H1 (cell line): ENCODE results near the gene BIK. TPM values are rescaled to one million over a fixed set of nuclear protein-coding genes. Genes with fewer than 3 reads are reported as not detected.
A peak's percentile ranks its signal among the peaks of the same experiment; 100 is the strongest.

ENCODE experiments used
- CTCF ChIA-PET: fragments of 300-600 bp; sonication (Branson Sonifier 250); formaldehyde crosslinking; loops from one replicate; lab custom pipeline; 2021; ENCODE audit not compliant: partially characterized antibody; lab: Charles Lee
- POLR2A ChIA-PET: fragments of 300-600 bp; sonication (Branson Sonifier 250); formaldehyde crosslinking; loops from one replicate; lab custom pipeline; 2021; ENCODE audit warnings: inconsistent platforms; ENCODE audit not compliant: partially characterized antibody; lab: Charles Lee
- DNase-seq, 2 experiments: peaks; one replicate each; pipeline versions ENCODE4 v3.0.0 to v3.0.0-alpha.2; 2010 to 2022; ENCODE audit warnings: low spot score in 2 of 2, low read depth in 1 of 2, mixed read lengths in 1 of 2
- FAIRE-seq: peaks from 2 replicates; lab custom pipeline; 2011; peaks lifted over from hg19 to GRCh38; lab: Jason Lieb, UNC
- H2AFZ ChIP-seq: 2 replicates; pipeline ENCODE4 v1.8.1; 2012; ENCODE audit warnings: low read length, inconsistent platforms
- H2AK5ac ChIP-seq: 2 replicates; pipeline ENCODE4 v1.6.1; 2013; ENCODE audit warnings: low read depth, low read length
- H2BK120ac ChIP-seq: replicated peaks from 2 replicates; pipeline ENCODE3; 2013; ENCODE audit warnings: low read depth, low read length, inconsistent platforms
- H2BK12ac ChIP-seq: 2 replicates; pipeline ENCODE4 v1.6.1; 2013; ENCODE audit warnings: low read depth, low read length
- H2BK15ac ChIP-seq: 2 replicates; pipeline ENCODE4 v1.6.1; 2013; ENCODE audit warnings: low read length
- H2BK20ac ChIP-seq: 2 replicates; pipeline ENCODE4 v1.6.1; 2013; ENCODE audit warnings: low read length
- H2BK5ac ChIP-seq: 2 replicates; pipeline ENCODE4 v1.6.1; 2013; ENCODE audit warnings: low read depth, low read length
- H3K14ac ChIP-seq: 2 replicates; pipeline ENCODE4 v1.6.1; 2013; ENCODE audit warnings: inconsistent platforms; ENCODE audit not compliant: insufficient read length
- H3K18ac ChIP-seq: 2 replicates; pipeline ENCODE4 v1.6.1; 2013; ENCODE audit warnings: low read length; ENCODE audit errors: extremely low read depth
- H3K23ac ChIP-seq: 2 replicates; pipeline ENCODE4 v1.6.1; 2013; ENCODE audit warnings: inconsistent platforms; ENCODE audit not compliant: insufficient read length
- H3K23me2 ChIP-seq: 2 replicates; pipeline ENCODE4 v1.6.1; 2013; ENCODE audit warnings: low read depth, low read length
- H3K27ac ChIP-seq: 2 replicates; pipeline ENCODE4 v1.6.1; 2011; ENCODE audit warnings: low read depth, low read length, inconsistent platforms
- H3K27me3 ChIP-seq, 4 experiments: replicated peaks in 1 of 4; 1 replicate in 1 of 4; 2 replicates in 3 of 4; pipeline versions ENCODE4 v1.6.1 to v1.8.1; 2011 to 2013; ENCODE audit warnings: low read length in 3 of 4, mild to moderate bottlenecking in 3 of 4, inconsistent platforms in 2 of 4, mixed read lengths in 2 of 4, moderate library complexity in 1 of 4; ENCODE audit not compliant: control insufficient read depth in 3 of 4, insufficient read depth in 3 of 4; ENCODE audit errors: extremely low read depth in 1 of 4
- H3K36me3 ChIP-seq, 4 experiments: 2 replicates each; pipeline versions ENCODE4 v1.6.1 to v1.8.1; 2011 to 2013; ENCODE audit warnings: mild to moderate bottlenecking in 4 of 4, low read length in 3 of 4, moderate library complexity in 2 of 4, control low read depth in 1 of 4, inconsistent platforms in 1 of 4; ENCODE audit not compliant: insufficient read depth in 4 of 4, control insufficient read depth in 2 of 4
- H3K4ac ChIP-seq: replicated peaks from 2 replicates; pipeline ENCODE3; 2013; ENCODE audit warnings: low read length, low read depth, mixed read lengths, inconsistent platforms; ENCODE audit not compliant: insufficient read length
- H3K4me1 ChIP-seq, 4 experiments: replicated peaks in 1 of 4; 1 replicate in 1 of 4; 2 replicates in 3 of 4; pipeline versions ENCODE4 v1.6.1 to v1.8.1; 2011 to 2013; ENCODE audit warnings: low read length in 3 of 4, inconsistent platforms in 2 of 4, mixed read lengths in 1 of 4; ENCODE audit not compliant: insufficient read depth in 4 of 4, control insufficient read depth in 3 of 4
- H3K4me2 ChIP-seq, 2 experiments: 2 replicates each; pipeline versions ENCODE4 v1.6.1 to v1.8.1; 2011 to 2013; ENCODE audit warnings: low read depth in 2 of 2, low read length in 2 of 2, control low read depth in 1 of 2, inconsistent platforms in 1 of 2, mild to moderate bottlenecking in 1 of 2; ENCODE audit not compliant: insufficient read depth in 1 of 2
- H3K4me3 ChIP-seq, 4 experiments: fragments of 200-600, 300-600 bp in 1 of 4; sonication (generic), shearing (Covaris generic), sonication (Bioruptor Twin) in 1 of 4; 2 replicates each; pipeline versions ENCODE4 v1.5.1 to v1.8.1; 2011 to 2016; ENCODE audit warnings: low read length in 4 of 4, low read depth in 3 of 4, control low read depth in 2 of 4, inconsistent platforms in 2 of 4, mild to moderate bottlenecking in 2 of 4, mixed read lengths in 1 of 4, moderate library complexity in 1 of 4; ENCODE audit not compliant: insufficient read depth in 2 of 4; ENCODE audit errors: extremely low read depth in 1 of 4
- H3K56ac ChIP-seq: replicated peaks from 2 replicates; pipeline ENCODE3; 2013; ENCODE audit warnings: low read depth, mild to moderate bottlenecking, mixed read lengths, low read length, inconsistent platforms; ENCODE audit not compliant: insufficient read length
- H3K79me1 ChIP-seq: 2 replicates; pipeline ENCODE4 v1.6.1; 2013; ENCODE audit warnings: low read depth, low read length, control low read depth
- H3K79me2 ChIP-seq, 2 experiments: 2 replicates each; pipeline versions ENCODE4 v1.6.1 to v1.8.1; 2012 to 2013; ENCODE audit warnings: low read length in 2 of 2, mild to moderate bottlenecking in 2 of 2, inconsistent platforms in 1 of 2; ENCODE audit not compliant: insufficient read depth in 2 of 2, control insufficient read depth in 1 of 2
- H3K9ac ChIP-seq, 4 experiments: replicated peaks in 1 of 4; 1 replicate in 1 of 4; 2 replicates in 3 of 4; pipeline versions ENCODE4 v1.6.1 to v1.8.1; 2011 to 2013; ENCODE audit warnings: low read depth in 3 of 4, low read length in 3 of 4, control low read depth in 2 of 4, mild to moderate bottlenecking in 2 of 4, moderate library complexity in 2 of 4, inconsistent platforms in 1 of 4; ENCODE audit errors: extremely low read depth in 1 of 4
- H3K9me3 ChIP-seq, 2 experiments: 2 replicates each; pipeline versions ENCODE4 v1.6.1 to v1.8.1; 2012 to 2013; ENCODE audit warnings: mild to moderate bottlenecking in 2 of 2, moderate library complexity in 2 of 2, control low read depth in 1 of 2, inconsistent platforms in 1 of 2, low read depth in 1 of 2, low read length in 1 of 2, mixed read lengths in 1 of 2; ENCODE audit not compliant: insufficient read depth in 2 of 2
- H4K20me1 ChIP-seq, 2 experiments: replicated peaks in 1 of 2; 2 replicates each; pipeline versions ENCODE3 to v1.8.1; 2011 to 2013; ENCODE audit warnings: inconsistent platforms in 2 of 2, low read length in 2 of 2, mild to moderate bottlenecking in 1 of 2; ENCODE audit not compliant: insufficient read depth in 2 of 2, control insufficient read depth in 1 of 2
- H4K5ac ChIP-seq: 2 replicates; pipeline ENCODE4 v1.6.1; 2013; ENCODE audit warnings: low read length, low read depth, mixed read lengths, inconsistent platforms; ENCODE audit not compliant: insufficient read length
- H4K8ac ChIP-seq: 2 replicates; pipeline ENCODE4 v1.8.0; 2013; ENCODE audit warnings: mild to moderate bottlenecking, moderate library complexity, low read length, inconsistent platforms; ENCODE audit not compliant: insufficient read depth; ENCODE audit errors: extremely low read depth
- H4K91ac ChIP-seq: replicated peaks from 2 replicates; pipeline ENCODE3; 2013; ENCODE audit warnings: low read length, mixed read lengths, inconsistent platforms; ENCODE audit not compliant: insufficient read length
- BACH1 ChIP-seq: IDR thresholded peaks from 2 replicates; pipeline ENCODE4 v1.6.1; 2012; ENCODE audit warnings: low read length, improper control_type of control experiment
- CTCF ChIP-seq, 3 experiments: IDR thresholded peaks; 1 replicate in 2 of 3; 2 replicates in 1 of 3; pipeline versions ENCODE4 v1.5.1 to v1.6.1; 2011; ENCODE audit warnings: low read length in 3 of 3, mild to moderate bottlenecking in 3 of 3, inconsistent platforms in 2 of 3, low read depth in 1 of 3, moderate library complexity in 1 of 3; ENCODE audit not compliant: insufficient read depth in 1 of 3; ENCODE audit errors: control extremely low read depth in 1 of 3
- E2F6 ChIP-seq: IDR thresholded peaks from 2 replicates; pipeline ENCODE4 v1.6.1; 2012; ENCODE audit warnings: inconsistent platforms
- PHF8 ChIP-seq: fragments of 200-600 bp; sonication (generic); conservative IDR thresholded peaks from 2 replicates; pipeline ENCODE4 v1.7.1; 2012; ENCODE audit warnings: low read depth, mild to moderate bottlenecking, inconsistent platforms, low read length, moderate library complexity
- SIN3A ChIP-seq, 2 experiments: IDR thresholded peaks in 1 of 2; conservative IDR thresholded peaks in 1 of 2; 2 replicates each; pipeline ENCODE4 v1.6.1; 2011 to 2012; ENCODE audit warnings: low read length in 2 of 2, improper control_type of control experiment in 1 of 2, low read depth in 1 of 2, mild to moderate bottlenecking in 1 of 2
- SP1 ChIP-seq: IDR thresholded peaks from 2 replicates; pipeline ENCODE4 v1.6.1; 2011; ENCODE audit warnings: low read depth, low read length
- TAF7 ChIP-seq: optimal IDR thresholded peaks from 2 replicates; pipeline ENCODE3; 2011; ENCODE audit warnings: low read depth, mild to moderate bottlenecking, inconsistent platforms, low read length, moderate library complexity, borderline replicate concordance
- TEAD4 ChIP-seq: IDR thresholded peaks from 2 replicates; pipeline ENCODE4 v1.6.1; 2012; ENCODE audit warnings: low read depth, low read length, inconsistent platforms, mixed read lengths
- WGBS, 2 experiments: shearing (Covaris generic) in 1 of 2; methylation state at CpG; one replicate each; pipeline versions ENCODE4 v1.1.6 to v1.1.7; 2013 to 2015; ENCODE audit warnings: low lambda C conversion rate in 2 of 2, mixed read lengths in 2 of 2, inconsistent platforms in 1 of 2, low coverage in 1 of 2, missing lambda C conversion rate in 1 of 2; ENCODE audit not compliant: insufficient replicate concordance in 2 of 2, insufficient coverage in 1 of 2, insufficient read length in 1 of 2; ENCODE audit errors: extremely low coverage in 1 of 2, missing lambda C conversion rate in 1 of 2; 5-methylcytosine and 5-hydroxymethylcytosine counted together
- polyA plus RNA-seq, 7 experiments: library from polyadenylated mRNA; depleted of rRNA in 3 of 7; stranded (reverse) in 5 of 7; unstranded in 2 of 7; fragments of >200 nt in 5 of 7; fragments of 200-250 nt in 2 of 7; gene quantifications; 1 replicate in 5 of 7; 2 replicates in 1 of 7; 4 replicates in 1 of 7; pipeline versions ENCODE4 v1.2.1 to v1.2.3, GENCODE V29; 2011 to 2013; ENCODE audit warnings: missing spikeins in 2 of 7, mixed read lengths in 2 of 7
- total RNA-seq: library from RNA; stranded (reverse); fragmentation: NEBNext Ultra II Directional; extraction: Animal tissue kit (Norgen Biotek cat#: 25700); gene quantifications from 2 replicates; pipeline ENCODE4 v1.2.1, GENCODE V29; 2021

Gene BIK
- total and polyA plus RNA-seq, 2 of the 8 experiments (the other 6 are each of a cell fraction or from before 2014, with no cell fraction given), result 3.3 to 5.5 TPM

GRCh38 chr22:43158778-43159483, 48.4 kb downstream of the BIK start:
- no peak overlapping the region for H2AFZ ChIP-seq
- no peaks in the 10 kb centered on the region for H3K9me3 ChIP-seq
- DNase-seq (no peak), FAIRE-seq (no peak)
- POLR2A ChIA-PET, result interaction anchor here (2.3 kb wide), 1 partner anchor 10 kb away, joined by 11 read pairs; no protein-coding TSS in a partner anchor
- 94% methylated on average over 23 of the region's 24 CpGs; no CpG with 5 or more reads in 1 of the 2 experiments for WGBS, 2 experiments
- H4K8ac ChIP-seq, result no peak overlapping the region
- no peak overlapping the region for H3K23ac ChIP-seq
- peak overlapping the region; percentile 61; the same call in 1 of the 2 replicates for H2BK15ac ChIP-seq
- no peaks in the 10 kb centered on the region for H3K23me2 ChIP-seq
- no peak overlapping the region for H3K4me3 ChIP-seq
- no peak overlapping the region for H3K4ac ChIP-seq
- H4K91ac ChIP-seq, result no peak overlapping the region
- H2BK20ac ChIP-seq, result no peak overlapping the region
- no peak overlapping the region for H3K18ac ChIP-seq
- H3K14ac ChIP-seq, result no peak overlapping the region
- no peak overlapping the region for H3K4me2 ChIP-seq
- peaks cover 0 to 4% of the 10 kb centered on the region in 2 experiments for H4K20me1 ChIP-seq
- H3K79me2 ChIP-seq, result no peaks in the 10 kb centered on the region
- H3K56ac ChIP-seq, result no peak overlapping the region
- CTCF ChIA-PET, result interaction anchor here (0.6 to 1.3 kb wide), 16 partner anchors 11 to 359 kb away, joined by 3 to 4 read pairs (median 3); partner anchors contain the start of gene MCAT
- H4K5ac ChIP-seq, result no peak overlapping the region
- H3K36me3 ChIP-seq, result no peaks in the 10 kb centered on the region
- H3K9ac ChIP-seq, result no peak overlapping the region
- no peaks in the 10 kb centered on the region for H3K79me1 ChIP-seq
- peaks cover 0 to 8% (median 5%) of the 10 kb centered on the region in 4 experiments; a peak in 4 of 7 replicates for H3K4me1 ChIP-seq
- H3K27ac ChIP-seq, result no peak overlapping the region
- peak overlapping the region; percentile 50; the same call in 1 of the 2 replicates for H2BK12ac ChIP-seq
- no peak overlapping the region for H2BK5ac ChIP-seq
- no peaks in the 10 kb centered on the region; a peak in 1 of 7 replicates for H3K27me3 ChIP-seq
- 0 out of 2 replicates have a peak overlapping the region, but pooled peaks have one; percentile 75 for H2AK5ac ChIP-seq
- no peak overlapping the region for H2BK120ac ChIP-seq
- no peak for TF ChIP-seq E2F6
- TF ChIP-seq TAF7, result no peak
- TF ChIP-seq TEAD4, result no peak
- TF ChIP-seq PHF8, result no peak
- TF ChIP-seq SIN3A (conservative IDR thresholded peaks at IDR 0.05 in 1 of 2, IDR thresholded peaks at IDR 0.05 in 1 of 2; ENCODE audit: low read depth in 1 of 2, low read length in 2 of 2), result no peak
- TF ChIP-seq SP1, result no peak
- TF ChIP-seq BACH1, result no peak
- no peak for TF ChIP-seq CTCF (IDR thresholded peaks at IDR 0.05; ENCODE audit: control extremely low read depth in 1 of 3, insufficient read depth in 1 of 3, low read depth in 1 of 3, low read length in 3 of 3)
